ENCODE measurements around the gene PAX5. TPM values are rescaled to one million over a fixed set of nuclear protein-coding genes. Genes with fewer than 3 reads are reported as not detected.

The PAX5 gene
- polyA plus RNA-seq, 1 of the 3 experiments (the other 2 are of a cell fraction), result 0.05 TPM

GRCh38 chr9:36935332-36935731 is 98.7 kb downstream of the PAX5 start:
- no peaks in the 10 kb centered on the region for H4K20me1 ChIP-seq (ENCODE audit: insufficient read depth)
- no peak overlapping the region for H3K9ac ChIP-seq
- H3K27me3 ChIP-seq (ENCODE audit: insufficient read depth), result no peaks in the 10 kb centered on the region; the same call in 1 of the 2 replicates
- no peak overlapping the region for H3K27ac ChIP-seq (ENCODE audit: low read depth in 2 of 2, low read length in 1 of 2)
- no peaks in the 10 kb centered on the region for H3F3A ChIP-seq (replicated peaks; ENCODE audit: insufficient read depth)
- peaks cover 0 to 11% of the 10 kb centered on the region in 2 experiments; a peak in 1 of 4 replicates for H3K4me1 ChIP-seq (ENCODE audit: control insufficient read depth in 1 of 2, insufficient read depth in 2 of 2, low read depth in 1 of 2, low read length in 1 of 2)
- ChIA-PET POLR2A (no interaction called here), CTCF (interaction anchor here (1.5 kb wide), 1 partner anchor 62 kb away, joined by 4 read pairs; no protein-coding TSS in a partner anchor)
- H3K36me3 ChIP-seq (replicated peaks in 1 of 2; ENCODE audit: control insufficient read depth in 1 of 2, insufficient read depth in 2 of 2, low read length in 1 of 2), result no peaks in the 10 kb centered on the region
- no peak overlapping the region for H2AFZ ChIP-seq (ENCODE audit: low read depth)
- no peak overlapping the region for H3K4me3 ChIP-seq (ENCODE audit: low read depth in 2 of 2, low read length in 1 of 2)
- H3K9me2 ChIP-seq, result no peaks in the 10 kb centered on the region
- H3K9me3 ChIP-seq, result no peaks in the 10 kb centered on the region
- no peak overlapping the region for H3K4me2 ChIP-seq
- no peaks in the 10 kb centered on the region for H3K79me2 ChIP-seq (ENCODE audit: insufficient read depth)
- no peak for DNase-seq
- 95% methylated on average over 4 of the region's 4 CpGs for WGBS (ENCODE audit: low lambda C conversion rate)
- TF ChIP-seq FOXJ3 (CRISPR knock-in tag; IDR thresholded peaks at IDR 0.05) (no peak), ZBTB33 (IDR thresholded peaks at IDR 0.05; ENCODE audit: borderline replicate concordance, low read depth) (no peak), USF1 (IDR thresholded peaks at IDR 0.05; ENCODE audit: borderline replicate concordance, low read depth) (no peak), GABPA (IDR thresholded peaks at IDR 0.05; ENCODE audit: low read depth) (no peak), TCF12 (IDR thresholded peaks at IDR 0.05) (no peak), MEF2A (IDR thresholded peaks at IDR 0.05; ENCODE audit: borderline replicate concordance, low read depth) (no peak), TAF1 (IDR thresholded peaks at IDR 0.05; ENCODE audit: borderline replicate concordance, low read depth, low read length) (no peak), FOXM1 (IDR thresholded peaks at IDR 0.05; ENCODE audit: low read depth) (no peak), IRF3 (IDR thresholded peaks at IDR 0.05; ENCODE audit: low read depth, low read length) (no peak), EZH2phosphoT487 (IDR thresholded peaks at IDR 0.05; ENCODE audit: borderline replicate concordance, low read depth) (no peak), MAX (IDR thresholded peaks at IDR 0.05; ENCODE audit: low read depth) (no peak), ELF1 (IDR thresholded peaks at IDR 0.05) (no peak), FOSL2 (IDR thresholded peaks at IDR 0.05; ENCODE audit: borderline replicate concordance, low read depth) (no peak), TEAD4 (IDR thresholded peaks at IDR 0.05; ENCODE audit: borderline replicate concordance, insufficient read depth) (no peak), REST (IDR thresholded peaks at IDR 0.05; ENCODE audit: low read depth, low read length) (no peak), RAD21 (IDR thresholded peaks at IDR 0.05; ENCODE audit: low read length) (no peak)
